HG02870 (cell line): ENCODE data around the gene AATK.

Experiments used
- ATAC-seq: cut with Tn5 transposase; IDR thresholded peaks from one replicate; pipeline ENCODE4 v1.9.1; 2021; ENCODE audit warnings: mild to moderate bottlenecking, moderate library complexity; ENCODE audit not compliant: unreplicated experiment

Gene AATK

DNA sequence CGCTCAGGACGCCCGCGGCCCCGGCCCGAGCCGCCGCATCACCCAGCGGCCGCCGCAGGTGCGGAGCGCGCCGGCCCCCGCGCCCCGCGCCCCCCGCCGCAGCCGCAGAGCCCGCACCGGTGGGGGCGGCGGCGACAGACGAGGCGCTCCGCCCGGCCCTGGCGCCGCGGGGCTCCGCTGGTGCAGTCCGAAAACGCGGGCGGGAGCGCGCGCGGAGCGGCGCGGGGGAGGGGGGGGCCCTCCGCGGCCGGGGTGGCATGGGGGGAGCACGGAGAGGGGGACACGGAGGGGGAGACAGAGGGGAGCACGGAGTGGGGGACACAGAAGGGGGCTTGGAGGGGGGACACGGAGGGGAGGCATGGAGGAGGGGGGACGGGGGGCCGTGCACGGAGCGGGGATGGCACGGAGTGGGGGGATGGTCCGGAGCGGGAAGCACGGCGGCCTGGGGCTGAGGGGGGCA lies at the start of gene AATK:
AATK (minus strand) TSS at position 189 of the 460 bp plus-strand sequence. CDS start 229 bp downstream, outside the sequence.
- ATAC-seq, result no peak

GRCh38 chr17:81213978-81214377 lies 48.0 kb upstream of the AATK start:
- no peak for ATAC-seq

GRCh38 chr17:81212365-81212764 lies 46.3 kb upstream of the AATK start:
- ATAC-seq, result no peak

DNA sequence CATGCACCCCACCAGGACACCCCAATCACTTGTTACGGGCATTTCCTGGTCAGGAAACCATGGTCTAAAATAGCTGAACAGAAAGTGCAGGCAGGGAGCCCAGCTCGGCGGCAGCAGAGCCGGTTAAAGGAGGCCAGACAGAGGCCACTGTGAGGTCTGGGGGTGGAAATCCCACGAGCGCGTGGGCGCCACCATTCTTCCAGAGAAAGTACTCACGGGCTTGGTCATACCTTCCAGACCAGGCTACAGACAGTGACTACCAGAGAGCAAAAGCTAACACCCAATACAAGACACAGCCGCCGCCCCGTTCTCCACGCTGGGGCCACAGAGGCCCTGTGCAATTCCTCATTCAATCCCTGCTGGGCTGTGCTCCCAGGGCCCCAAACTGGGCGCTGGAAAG lies 44.8 kb upstream of the AATK start:
- ATAC-seq, result no peak

DNA sequence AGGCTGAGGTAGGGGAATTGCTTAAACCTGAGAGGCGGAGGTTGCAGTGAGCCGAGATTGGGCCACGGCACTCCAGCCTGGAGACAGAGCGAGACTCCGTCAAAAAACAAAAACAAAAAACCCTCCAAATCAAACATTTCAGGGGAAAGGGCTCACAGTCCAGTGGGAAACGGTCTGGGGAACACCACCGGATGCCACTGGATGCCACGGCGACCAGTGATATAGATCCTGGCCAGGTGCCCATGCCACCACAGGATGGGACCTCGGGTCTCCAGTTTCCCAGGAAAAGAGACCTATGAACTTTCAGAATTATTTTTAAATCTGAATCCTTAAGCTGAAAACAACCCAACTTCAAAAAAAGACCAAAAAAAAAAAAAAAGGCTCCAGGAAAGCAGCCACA lies 44.4 kb upstream of the AATK start:
- no peak for ATAC-seq

GRCh38 chr17:81209141-81209540 lies 43.1 kb upstream of the AATK start:
- ATAC-seq, result no peak

DNA sequence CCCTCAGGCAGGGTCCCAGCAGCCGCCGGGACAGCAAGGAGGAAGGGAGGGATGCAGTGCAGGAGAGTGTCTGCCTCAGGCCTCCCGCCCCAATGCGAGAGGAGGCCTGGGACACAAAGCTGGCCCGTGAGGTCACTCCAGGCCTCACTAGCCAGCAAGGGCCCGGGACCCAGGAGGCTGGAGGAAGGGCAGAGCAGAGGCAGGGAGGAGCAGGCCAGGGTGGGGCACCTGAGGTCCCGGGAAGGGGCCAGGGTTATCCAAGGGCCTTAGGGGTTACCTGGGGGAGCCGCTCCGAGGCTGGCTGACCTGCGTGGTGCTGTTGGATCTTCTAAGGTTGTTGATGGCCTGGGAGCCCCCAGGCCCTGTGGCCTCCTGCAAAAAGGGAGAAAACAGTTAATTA lies 42.6 kb upstream of the AATK start:
- no peak for ATAC-seq

DNA sequence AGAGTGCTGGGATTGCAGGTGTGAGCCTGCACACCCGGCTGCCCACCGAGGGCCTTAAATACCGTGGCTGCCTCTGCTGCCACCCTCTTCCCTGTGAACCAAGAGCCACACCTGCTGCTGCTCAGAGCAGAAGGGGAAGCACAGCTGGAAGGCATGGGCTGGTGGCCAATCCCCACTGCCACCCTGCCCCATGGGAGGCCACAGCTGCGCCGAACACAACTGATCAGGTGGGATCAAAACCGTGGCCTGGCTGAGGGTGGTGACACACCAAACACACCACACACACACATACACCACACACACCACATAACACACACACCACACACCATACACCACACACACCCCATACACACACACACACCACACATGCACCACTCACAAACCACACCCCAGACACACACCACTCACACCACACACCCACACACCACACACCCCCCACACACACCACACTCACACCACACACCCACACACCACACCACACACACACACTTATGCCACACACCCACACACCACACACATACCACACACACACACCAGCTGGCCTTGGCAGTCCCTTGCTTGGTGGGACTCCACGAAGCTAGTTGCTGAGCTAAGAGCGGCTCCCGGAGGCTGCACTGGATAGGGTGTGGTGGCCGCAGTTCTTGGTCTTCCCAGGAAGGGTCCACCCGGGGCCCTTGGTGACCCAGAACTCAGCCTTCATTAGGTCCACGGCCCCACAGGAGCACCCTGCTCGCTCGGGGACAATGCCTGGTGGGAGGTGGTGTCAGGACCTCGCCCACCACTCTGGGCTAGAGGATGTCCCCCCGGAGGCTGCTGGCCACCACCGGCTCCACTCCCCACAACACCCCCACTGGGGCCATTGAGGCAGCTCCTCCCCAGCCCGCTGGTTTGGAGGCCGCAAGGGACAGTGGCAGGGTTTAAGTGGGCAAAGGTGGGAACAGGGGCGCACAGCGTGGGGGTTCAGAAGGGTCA lies 41.9 kb upstream of the AATK start:
- no peak for ATAC-seq

DNA sequence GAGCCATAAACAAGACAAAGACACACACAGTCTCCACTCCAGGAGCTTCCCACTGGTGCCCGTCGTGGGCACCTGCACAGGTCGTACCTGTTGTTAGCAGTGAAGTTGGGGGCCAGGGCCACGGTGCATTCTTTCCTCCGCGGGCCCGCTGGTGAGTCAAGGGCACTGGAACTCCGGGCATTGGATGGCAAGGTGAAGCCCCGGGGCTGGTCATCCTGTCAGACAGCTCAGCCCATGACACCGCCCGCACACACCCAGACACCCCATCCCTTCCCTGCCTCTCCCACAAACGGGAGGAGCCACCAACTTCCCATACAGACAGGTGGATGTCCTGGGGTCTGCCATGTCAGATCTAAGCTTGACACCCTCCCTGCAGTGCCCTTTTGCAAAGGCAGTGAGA lies 40.6 kb upstream of the AATK start:
- ATAC-seq, result no peak

DNA sequence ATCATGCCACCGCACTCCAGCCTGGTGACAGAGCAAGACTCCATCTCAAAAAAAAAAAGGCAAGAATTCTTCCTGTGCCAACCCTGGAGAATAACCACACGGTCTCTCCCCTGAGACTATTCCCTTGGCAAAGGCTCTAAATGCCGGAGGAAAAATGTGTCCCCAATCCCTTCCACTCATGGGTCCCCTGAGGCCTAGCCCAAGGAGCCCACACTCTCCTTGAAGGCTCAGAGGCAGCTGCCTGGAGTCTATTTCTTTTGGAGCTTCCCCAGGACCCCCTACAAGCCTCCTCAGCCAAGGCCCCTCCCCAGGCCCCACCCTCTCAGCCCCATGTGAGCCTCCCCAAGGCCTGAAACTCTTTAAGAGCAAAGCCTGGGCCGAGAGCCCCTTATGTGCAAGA lies 40.1 kb upstream of the AATK start:
- no peak for ATAC-seq

GRCh38 chr17:81204578-81204977 lies 38.6 kb upstream of the AATK start:
- no peak for ATAC-seq

- no peak for ATAC-seq
Observed at GRCh38 chr17:81203136-81203535, 37.1 kb upstream of the AATK start.

GRCh38 chr17:81202318-81202717 lies 36.3 kb upstream of the AATK start:
- ATAC-seq, result no peak

GRCh38 chr17:81200695-81201580 lies 34.9 kb upstream of the AATK start:
- no peak for ATAC-seq

GRCh38 chr17:81200201-81200600 lies 34.2 kb upstream of the AATK start:
- no peak for ATAC-seq

DNA sequence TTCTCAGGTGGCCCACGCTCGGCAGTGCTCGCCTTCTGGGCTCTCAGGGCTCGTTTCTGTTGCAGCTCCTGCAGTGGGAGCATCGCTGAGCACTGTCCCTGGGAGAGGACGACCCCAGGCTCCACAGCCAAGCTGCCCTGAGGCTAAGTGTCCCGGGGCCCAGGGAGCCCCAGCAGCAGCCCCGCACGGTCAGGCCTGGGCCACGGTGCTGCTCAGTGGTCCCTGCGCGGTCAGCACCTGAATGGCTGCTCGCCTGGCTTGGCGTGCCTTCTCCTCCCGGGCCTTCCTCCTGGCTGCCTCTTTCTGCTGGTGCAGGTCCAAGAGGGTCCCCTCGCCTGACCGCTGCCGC lies 33.4 kb upstream of the AATK start:
- ATAC-seq, result no peak

DNA sequence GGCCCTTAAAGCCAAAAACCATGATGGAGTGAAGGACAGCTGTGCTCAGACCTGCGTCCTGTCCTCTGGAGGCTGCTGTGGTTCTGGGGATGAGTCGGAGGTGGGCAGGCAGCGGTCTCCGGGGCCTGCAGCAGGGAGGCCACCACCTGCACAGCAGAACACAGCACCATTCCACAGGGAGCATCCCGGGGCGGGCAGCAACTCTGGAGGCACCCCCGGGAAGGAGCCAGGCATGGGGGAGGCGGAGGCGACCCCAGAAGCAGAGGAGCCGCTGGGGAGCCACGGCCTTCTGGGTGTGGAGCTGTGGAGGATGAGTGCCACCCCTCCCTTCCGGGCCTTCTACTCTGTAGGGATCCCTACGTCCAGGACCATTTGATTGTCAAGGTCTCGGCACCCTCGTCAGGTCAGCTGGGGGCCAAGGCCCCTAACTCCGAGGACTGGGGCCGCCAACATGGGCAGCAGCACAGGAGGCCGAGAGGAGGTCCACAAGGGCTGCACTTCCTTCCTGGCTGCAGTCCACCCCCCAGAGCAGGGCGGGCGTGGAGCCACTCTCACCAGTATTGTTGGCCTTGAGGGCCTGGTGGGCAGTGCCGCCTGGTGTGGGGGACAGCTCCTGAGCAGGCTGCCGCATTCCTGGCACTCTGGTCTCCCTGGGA lies 32.9 kb upstream of the AATK start:
- ATAC-seq, result no peak

DNA sequence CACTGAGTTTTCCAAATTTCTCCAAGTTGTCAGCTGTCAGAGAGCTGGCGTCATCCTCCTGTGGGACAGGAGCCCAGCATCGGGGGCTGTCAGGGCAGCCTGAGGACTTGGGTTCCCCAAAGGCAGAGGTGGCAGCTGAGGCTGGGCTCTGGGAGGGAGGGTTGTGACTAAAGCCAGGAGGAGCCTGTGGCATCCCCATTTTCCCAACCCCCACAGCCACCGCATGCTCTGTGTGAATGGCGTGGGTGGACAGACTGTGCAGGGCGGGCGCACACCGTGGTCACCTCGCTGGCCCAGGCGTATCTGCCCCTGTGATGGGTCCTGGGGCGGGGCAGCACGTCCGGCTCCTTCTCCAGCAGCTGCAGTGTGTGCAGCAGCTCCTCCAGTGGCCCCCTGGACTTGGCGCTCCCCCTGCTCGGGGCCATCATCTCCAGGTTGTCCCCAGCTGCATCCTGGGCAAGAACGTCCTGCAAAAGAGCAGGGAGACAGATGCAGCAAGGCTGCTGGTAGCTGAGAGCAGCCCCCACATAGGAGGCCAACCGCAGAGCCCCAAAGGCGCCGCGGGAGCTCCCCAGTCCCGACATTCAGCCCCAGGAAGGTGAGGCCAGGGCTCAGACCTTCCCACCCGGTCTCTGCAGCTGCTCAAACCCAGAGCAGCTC lies 31.9 kb upstream of the AATK start:
- ATAC-seq, result no peak

DNA sequence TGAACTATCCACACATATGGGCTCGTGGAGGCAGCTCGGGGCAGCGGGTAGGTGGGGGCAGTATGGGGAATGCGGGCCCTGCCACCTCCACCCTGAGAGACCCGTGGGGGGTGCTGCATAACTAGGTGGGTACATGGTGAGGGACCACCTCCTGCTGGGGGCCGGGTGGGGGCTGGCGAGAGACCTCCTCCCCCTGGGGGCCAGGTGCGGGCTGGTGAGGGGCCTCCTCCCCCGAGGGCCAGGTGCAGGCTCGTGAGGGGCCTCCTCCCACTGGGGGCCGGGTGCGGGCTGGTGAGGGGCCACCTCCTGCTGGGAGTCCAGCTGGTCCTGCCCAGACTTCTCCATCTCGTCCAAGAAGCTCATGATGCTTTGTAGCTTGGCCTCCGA lies 31.4 kb upstream of the AATK start:
- no peak for ATAC-seq

GRCh38 chr17:81196505-81197408 lies 30.7 kb upstream of the AATK start:
- ATAC-seq, result no peak
